ENCODE data around the gene NXN.
"Not testable (repeated sequence)": the region's sequence is repeated elsewhere in the genome, so short reads cannot be mapped to it uniquely, and the experiment has no call there.

- not testable (repeated sequence) for TF ChIP-seq CTCF, POLR2A, POLR2AphosphoS5 (IDR thresholded peaks at IDR 0.05)
Observed at GRCh38 chr17:874590-874989, 105.0 kb downstream of the NXN start.

Data from transverse colon (tissue), 4 donors.